Activated CD8-positive, alpha-beta T cell treated with anti-CD3 and anti-CD28 coated beads for 36 hours (primary cell): ENCODE results near the gene ARHGAP32. TPM values are rescaled to one million over a fixed set of nuclear protein-coding genes. Genes with fewer than 3 reads are reported as not detected.

ENCODE experiments used
- ATAC-seq: fragments of 200-7000 bp; cut with Tn5 transposase; one replicate; pipeline ENCODE4 v1.10.0; 2021; ENCODE audit warnings: mild to moderate bottlenecking, moderate library complexity
- CTCF ChIA-PET: fragments of 350-600 bp; sonication (Branson Sonifier 250); formaldehyde crosslinking; loops from one replicate; lab custom pipeline; 2021; ENCODE audit warnings: antibody characterized with exemption; lab: Charles Lee
- POLR2A ChIA-PET: fragments of 350-600 bp; sonication (Branson Sonifier 250); formaldehyde crosslinking; loops from one replicate; lab custom pipeline; 2021; ENCODE audit warnings: antibody characterized with exemption; lab: Charles Lee
- DNase-seq: peaks from one replicate; pipeline ENCODE4 v3.0.0-alpha.2; 2020
- H3K27ac Mint-ChIP-seq: one replicate; pipeline ENCODE4 v1.8.0; 2021; ENCODE audit warnings: mild to moderate bottlenecking, mixed read lengths
- H3K27me3 Mint-ChIP-seq: one replicate; pipeline ENCODE4 v1.8.0; 2021; ENCODE audit warnings: mixed read lengths
- H3K36me3 Mint-ChIP-seq: one replicate; pipeline ENCODE4 v1.8.0; 2021; ENCODE audit warnings: low read depth, mixed read lengths
- H3K4me1 Mint-ChIP-seq: one replicate; pipeline ENCODE4 v1.8.0; 2021; ENCODE audit warnings: low read depth, mixed read lengths
- H3K4me3 Mint-ChIP-seq: one replicate; pipeline ENCODE4 v1.8.0; 2021; ENCODE audit warnings: mild to moderate bottlenecking, moderate library complexity, mixed read lengths
- H3K9me3 Mint-ChIP-seq: one replicate; pipeline ENCODE4 v1.8.0; 2021; ENCODE audit warnings: mixed read lengths
- CTCF ChIP-seq: fragments of 200-600 bp; IDR thresholded peaks from one replicate; pipeline ENCODE4 v1.8.0; 2022; ENCODE audit warnings: antibody characterized with exemption, mild to moderate bottlenecking
- intact Hi-C: fragments of 100-400 bp; cut with micrococcal nuclease; formaldehyde crosslinking; loops from one replicate; pipeline ENCODE4 v1.10.0; 2022
- total RNA-seq, 2 experiments: library from RNA; stranded (reverse); gene quantifications; one replicate each; pipeline ENCODE4 v1.2.3, GENCODE V29; 2021

The ARHGAP32 gene
- total RNA-seq, 2 experiments from 2014 or later, result 6.6 to 6.7 TPM

- H3K27me3 Mint-ChIP-seq, result peaks cover 2% of the 10 kb centered on the region
- no peak for ATAC-seq
- H3K36me3 Mint-ChIP-seq, result no peaks in the 10 kb centered on the region
- H3K9me3 Mint-ChIP-seq, result no peaks in the 10 kb centered on the region
- intact Hi-C loops, result no loop called here
- ChIA-PET POLR2A (no interaction called here), CTCF (no interaction called here)
- H3K4me3 Mint-ChIP-seq, result no peak overlapping the region
- H3K27ac Mint-ChIP-seq, result no peak overlapping the region
- no peak for TF ChIP-seq CTCF
- no peak for DNase-seq
- peaks cover 3% of the 10 kb centered on the region for H3K4me1 Mint-ChIP-seq
Measured at GRCh38 chr11:129209891-129210830, 18.0 kb upstream of the ARHGAP32 start.

GRCh38 chr11:129208863-129209262 is 16.7 kb upstream of the ARHGAP32 start:
- H3K27me3 Mint-ChIP-seq, result peaks cover 2% of the 10 kb centered on the region
- ChIA-PET POLR2A (no interaction called here), CTCF (no interaction called here)
- TF ChIP-seq CTCF, result no peak
- no peaks in the 10 kb centered on the region for H3K36me3 Mint-ChIP-seq
- H3K27ac Mint-ChIP-seq, result no peak overlapping the region
- intact Hi-C loops, result no loop called here
- H3K9me3 Mint-ChIP-seq, result no peaks in the 10 kb centered on the region
- H3K4me1 Mint-ChIP-seq, result no peaks in the 10 kb centered on the region
- DNase-seq (no peak), ATAC-seq (no peak)
- H3K4me3 Mint-ChIP-seq, result no peak overlapping the region

DNA sequence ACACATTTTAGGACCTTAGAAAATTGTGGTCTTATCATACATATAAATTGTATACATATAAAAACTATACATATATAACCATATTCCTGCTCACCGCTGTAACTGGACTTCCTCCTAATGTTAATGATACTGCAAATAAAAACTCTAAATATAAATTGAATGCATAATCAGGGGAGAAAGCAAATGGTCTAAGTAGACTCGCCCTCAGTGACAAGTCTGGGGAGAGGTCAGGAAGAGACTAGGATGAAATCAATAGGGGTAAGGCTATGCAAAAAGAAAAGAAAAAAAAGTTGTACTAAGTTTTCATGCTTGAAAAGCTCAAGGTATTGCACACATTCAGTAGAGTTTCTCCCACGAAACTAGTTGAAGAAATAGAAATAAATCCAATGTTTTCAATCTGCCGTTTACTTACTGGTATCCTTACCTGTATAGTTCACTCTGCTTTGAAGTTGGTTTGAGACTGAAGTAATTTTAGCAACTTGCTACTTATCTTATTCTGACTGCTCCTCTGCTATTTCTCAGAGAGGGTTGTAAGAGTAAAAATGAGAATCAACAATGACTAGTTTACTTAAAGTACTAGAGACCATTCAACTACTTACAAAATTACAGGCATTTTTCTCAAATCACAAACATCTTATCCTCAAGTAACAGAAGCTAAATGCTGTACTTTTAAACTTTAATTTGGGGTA is 12.2 kb upstream of the ARHGAP32 start:
- no peak for TF ChIP-seq CTCF
- CTCF ChIA-PET, result no interaction called here
- H3K4me1 Mint-ChIP-seq, result peaks cover 3% of the 10 kb centered on the region
- peaks cover 4% of the 10 kb centered on the region for H3K36me3 Mint-ChIP-seq
- intact Hi-C loops, result no loop called here
- POLR2A ChIA-PET, result interaction anchor here (0.6 kb wide), 2 partner anchors 540 to 1153 kb away, joined by 3 read pairs; no protein-coding TSS in a partner anchor
- DNase-seq (no peak), ATAC-seq (no peak)
- H3K27ac Mint-ChIP-seq, result no peak overlapping the region
- peaks cover 2% of the 10 kb centered on the region for H3K27me3 Mint-ChIP-seq
- H3K9me3 Mint-ChIP-seq, result peaks cover 11% of the 10 kb centered on the region
- H3K4me3 Mint-ChIP-seq, result no peak overlapping the region

GRCh38 chr11:129202646-129203045 is 10.5 kb upstream of the ARHGAP32 start:
- DNase-seq, result no peak
- ChIA-PET POLR2A (no interaction called here), CTCF (no interaction called here)
- Mint-ChIP-seq H3K27ac (no peak overlapping the region), H3K36me3 (peaks cover 13% of the 10 kb centered on the region), H3K27me3 (peaks cover 2% of the 10 kb centered on the region), H3K4me1 (peaks cover 3% of the 10 kb centered on the region), H3K4me3 (no peak overlapping the region), H3K9me3 (peaks cover 20% of the 10 kb centered on the region)
- no peak for ATAC-seq
- intact Hi-C loops, result no loop called here
- no peak for TF ChIP-seq CTCF

DNA sequence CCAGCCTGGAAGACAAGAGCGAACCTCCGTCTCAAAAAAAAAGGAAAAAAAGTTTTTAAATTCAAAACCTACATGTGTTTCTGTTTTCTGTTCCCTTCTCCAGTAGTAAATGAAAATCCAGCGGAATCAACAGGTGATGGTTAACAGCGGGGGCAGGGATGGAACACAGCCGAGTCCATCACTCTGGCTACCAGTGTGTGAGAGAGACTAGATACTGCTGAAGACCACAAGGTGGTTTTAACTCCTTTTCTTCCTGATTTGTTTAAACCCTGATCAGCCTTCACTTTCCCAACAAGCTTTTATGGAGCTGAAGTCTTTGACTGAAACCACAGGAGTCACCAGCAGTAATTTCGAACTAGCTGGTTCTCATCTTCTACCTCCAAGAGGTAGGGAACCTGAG is 3.6 kb upstream of the ARHGAP32 start:
- H3K27ac Mint-ChIP-seq, result no peak overlapping the region
- H3K9me3 Mint-ChIP-seq, result peaks cover 20% of the 10 kb centered on the region
- POLR2A ChIA-PET, result no interaction called here

More for the DNA sequence above, 3.6 kb upstream of the ARHGAP32 start:
- DNase-seq (no peak), ATAC-seq (no peak)
- H3K36me3 Mint-ChIP-seq, result peaks cover 13% of the 10 kb centered on the region
- CTCF ChIA-PET, result no interaction called here
- no peak overlapping the region for H3K4me3 Mint-ChIP-seq
- H3K27me3 Mint-ChIP-seq, result no peaks in the 10 kb centered on the region
- intact Hi-C loops, result no loop called here
- H3K4me1 Mint-ChIP-seq, result no peaks in the 10 kb centered on the region
- no peak for TF ChIP-seq CTCF
